DND-41 (cell line): ENCODE data around the gene KLHDC8A.

ENCODE experiments used
- ATAC-seq: fragments of 200-7000 bp; cut with Tn5 transposase; 3 replicates; pipeline ENCODE4 v1.9.1; 2021; ENCODE audit warnings: low read depth; ENCODE audit not compliant: insufficient read depth
- DNase-seq: peaks from one replicate; pipeline ENCODE4 v3.0.0-alpha.2; 2020
- H2AFZ ChIP-seq: 2 replicates; pipeline ENCODE4 v1.6.0; 2012; ENCODE audit warnings: low read depth, low read length
- H3K27ac ChIP-seq: 2 replicates; pipeline ENCODE4 v1.5.1; 2012; ENCODE audit warnings: low read length, inconsistent platforms
- H3K27me3 ChIP-seq: fragments of 200-600 bp; sonication (generic); 2 replicates; pipeline ENCODE4 v1.6.0; 2012; ENCODE audit warnings: low read length, mild to moderate bottlenecking, inconsistent platforms; ENCODE audit not compliant: insufficient read depth, poor library complexity
- H3K36me3 ChIP-seq: 2 replicates; pipeline ENCODE4 v1.5.1; 2012; ENCODE audit warnings: low read length, inconsistent platforms; ENCODE audit not compliant: insufficient read depth
- H3K4me1 ChIP-seq: 2 replicates; pipeline ENCODE4 v1.5.1; 2012; ENCODE audit warnings: mild to moderate bottlenecking, low read length; ENCODE audit not compliant: insufficient read depth
- H3K4me2 ChIP-seq: 2 replicates; pipeline ENCODE4 v1.6.0; 2012; ENCODE audit warnings: mild to moderate bottlenecking, moderate library complexity, low read length, inconsistent platforms; ENCODE audit not compliant: insufficient read depth
- H3K4me3 ChIP-seq, 2 experiments: fragments of 200-600 bp in 1 of 2; shearing (Covaris generic) in 1 of 2; 2 replicates each; pipeline ENCODE4 v1.5.1; 2012 to 2016; ENCODE audit warnings: inconsistent platforms in 2 of 2, low read length in 2 of 2, mild to moderate bottlenecking in 2 of 2, low read depth in 1 of 2, moderate library complexity in 1 of 2
- H3K79me2 ChIP-seq: 2 replicates; pipeline ENCODE4 v1.6.0; 2012; ENCODE audit warnings: low read length, inconsistent platforms; ENCODE audit not compliant: insufficient read depth
- H3K9ac ChIP-seq: 2 replicates; pipeline ENCODE4 v1.6.0; 2012; ENCODE audit warnings: low read depth, mild to moderate bottlenecking, inconsistent platforms, low read length, moderate library complexity
- H3K9me3 ChIP-seq: 2 replicates; pipeline ENCODE4 v1.5.1; 2012; ENCODE audit warnings: low read length, moderate library complexity, mild to moderate bottlenecking, inconsistent platforms; ENCODE audit not compliant: insufficient read depth, severe bottlenecking
- H4K20me1 ChIP-seq: 2 replicates; pipeline ENCODE4 v1.6.0; 2012; ENCODE audit warnings: low read length; ENCODE audit not compliant: insufficient read depth
- CTCF ChIP-seq: IDR thresholded peaks from 2 replicates; pipeline ENCODE4 v1.5.1; 2012; ENCODE audit warnings: borderline replicate concordance, low read length, moderate library complexity, mild to moderate bottlenecking; ENCODE audit not compliant: poor library complexity, severe bottlenecking; ENCODE audit errors: extremely low read depth
- EZH2 ChIP-seq: IDR thresholded peaks from 3 replicates; pipeline ENCODE4 v1.6.1; 2012; ENCODE audit warnings: borderline replicate concordance, low read depth, mild to moderate bottlenecking, moderate library complexity, low read length, inconsistent platforms; ENCODE audit not compliant: severe bottlenecking

The KLHDC8A gene

GRCh38 chr1:205304046-205304694 is 52.6 kb downstream of the KLHDC8A start:
- TF ChIP-seq CTCF (no peak), EZH2 (no peak)
- peaks cover 11% of the 10 kb centered on the region for H4K20me1 ChIP-seq
- no peaks in the 10 kb centered on the region for H3K79me2 ChIP-seq
- DNase-seq (no peak), ATAC-seq (no peak)
- no peaks in the 10 kb centered on the region for H3K36me3 ChIP-seq
- H3K4me3 ChIP-seq = no peak overlapping the region
- no peaks in the 10 kb centered on the region for H3K4me1 ChIP-seq
- H3K27me3 ChIP-seq = peaks cover 18% of the 10 kb centered on the region
- H2AFZ ChIP-seq = no peak overlapping the region
- no peak overlapping the region for H3K4me2 ChIP-seq
- H3K9me3 ChIP-seq = no peaks in the 10 kb centered on the region
- H3K27ac ChIP-seq = no peak overlapping the region
- H3K9ac ChIP-seq = no peak overlapping the region

GRCh38 chr1:205303247-205303888 is 53.4 kb downstream of the KLHDC8A start:
- H2AFZ ChIP-seq = no peak overlapping the region
- no peaks in the 10 kb centered on the region for H3K36me3 ChIP-seq
- H3K27me3 ChIP-seq = peaks cover 19% of the 10 kb centered on the region
- no peaks in the 10 kb centered on the region for H3K79me2 ChIP-seq
- no peak overlapping the region for H3K9ac ChIP-seq
- H3K9me3 ChIP-seq = no peaks in the 10 kb centered on the region
- H3K4me3 ChIP-seq = no peak overlapping the region
- H3K4me2 ChIP-seq = no peak overlapping the region
- H3K4me1 ChIP-seq = no peaks in the 10 kb centered on the region
- peaks cover 11% of the 10 kb centered on the region for H4K20me1 ChIP-seq
- H3K27ac ChIP-seq = no peak overlapping the region
- TF ChIP-seq EZH2 (no peak), CTCF (no peak)
- ATAC-seq (no peak), DNase-seq (no peak)

GRCh38 chr1:205301842-205302588 is 54.7 kb downstream of the KLHDC8A start:
- H3K27ac ChIP-seq = no peak overlapping the region
- no peak overlapping the region for H3K4me3 ChIP-seq
- H3K9me3 ChIP-seq = no peaks in the 10 kb centered on the region
- ATAC-seq = no peak
- no peaks in the 10 kb centered on the region for H3K36me3 ChIP-seq
- no peaks in the 10 kb centered on the region for H3K4me1 ChIP-seq
- H3K9ac ChIP-seq = no peak overlapping the region
- TF ChIP-seq CTCF (no peak), EZH2 (no peak)
- H2AFZ ChIP-seq = no peak overlapping the region
- no peak overlapping the region for H3K4me2 ChIP-seq
- peaks cover 17% of the 10 kb centered on the region for H3K27me3 ChIP-seq
- no peaks in the 10 kb centered on the region for H3K79me2 ChIP-seq
- H4K20me1 ChIP-seq = peaks cover 13% of the 10 kb centered on the region
- no peak for DNase-seq
